G401.6 (cell line): Measurements from ENCODE around the gene HARS1.
"Not testable (repeated sequence)": the region's sequence is repeated elsewhere in the genome, so short reads cannot be mapped to it uniquely, and the experiment has no call there.

Experiments used
- FAIRE-seq: peaks from 2 replicates; lab custom pipeline; 2012; peaks lifted over from hg19 to GRCh38; lab: Jason Lieb, UNC

The HARS1 gene

GRCh38 chr5:140690941-140691924 lies at the start of gene HARS1, which contains the start of gene HARS2:
HARS1 (minus strand) TSS chr5:140691370; CDS start chr5:140691304, 66 bp downstream.
HARS2 (plus strand) TSS chr5:140691455; CDS start chr5:140691649, 194 bp downstream.
- peak; percentile 94 for FAIRE-seq

- no peak for FAIRE-seq
Observed at GRCh38 chr5:140737486-140737885, 46.3 kb upstream of the HARS1 start.

GRCh38 chr5:140734354-140734753 lies 43.2 kb upstream of the HARS1 start:
- FAIRE-seq, result no peak

DNA sequence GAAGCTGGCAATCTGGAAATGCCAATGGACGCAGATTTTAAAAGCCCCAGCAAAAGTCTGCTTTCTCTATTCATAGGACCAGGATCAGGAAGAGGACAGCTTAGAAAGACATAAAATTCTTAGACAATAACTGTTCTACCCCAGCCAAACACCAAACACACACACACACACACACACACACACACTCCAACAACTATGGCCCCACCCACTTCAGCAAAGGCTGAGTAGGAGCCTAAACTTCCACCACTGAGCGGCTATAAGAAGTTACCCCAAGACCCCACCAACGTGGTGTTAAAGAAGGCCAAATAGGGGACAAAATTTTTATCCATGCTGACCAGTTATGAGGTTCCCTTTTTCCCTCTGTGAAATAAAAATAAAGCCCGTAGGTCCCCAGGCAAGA lies 41.9 kb upstream of the HARS1 start:
- FAIRE-seq, result no peak

GRCh38 chr5:140725799-140726471 lies 34.8 kb upstream of the HARS1 start:
- FAIRE-seq, result no peak

DNA sequence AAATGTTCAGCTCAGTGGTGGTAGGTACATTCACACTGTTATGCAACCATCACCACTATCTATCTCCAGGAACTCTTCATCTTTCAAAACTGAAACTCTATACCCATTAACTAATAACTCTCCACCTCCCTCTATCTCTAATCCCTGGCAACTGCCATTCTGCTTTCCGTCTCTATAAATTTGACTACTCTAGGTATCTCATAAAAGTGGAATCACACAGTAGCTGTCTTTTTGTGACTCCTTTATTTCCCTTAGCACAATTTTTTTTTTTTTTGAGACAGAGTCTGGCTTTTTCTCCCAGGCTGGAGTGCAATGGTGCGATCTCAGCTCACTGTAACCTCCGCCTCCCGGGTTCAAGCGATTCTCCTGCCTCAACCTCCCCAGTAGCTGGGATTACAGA lies 30.2 kb upstream of the HARS1 start:
- FAIRE-seq, result not testable (repeated sequence)

DNA sequence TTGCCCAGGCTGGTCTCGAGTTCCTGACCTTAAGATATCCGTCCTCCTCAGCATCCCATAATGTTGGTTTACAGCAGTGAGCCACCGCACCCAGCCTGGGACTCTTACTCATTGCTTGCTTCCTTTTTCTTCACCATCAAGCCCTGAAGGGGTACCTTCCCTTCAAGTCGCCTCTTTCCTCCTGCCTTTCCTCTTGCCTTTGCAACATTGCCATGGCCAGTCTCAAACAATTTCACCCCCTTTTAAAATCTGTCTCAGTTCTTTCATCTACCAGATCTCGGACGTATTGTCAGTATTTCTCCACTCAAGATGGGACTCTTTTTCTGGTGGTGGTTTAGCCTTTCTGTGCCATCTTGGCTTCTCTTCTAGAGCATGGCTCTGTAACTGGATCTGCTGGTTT lies 29.6 kb upstream of the HARS1 start:
- FAIRE-seq, result not testable (repeated sequence)

DNA sequence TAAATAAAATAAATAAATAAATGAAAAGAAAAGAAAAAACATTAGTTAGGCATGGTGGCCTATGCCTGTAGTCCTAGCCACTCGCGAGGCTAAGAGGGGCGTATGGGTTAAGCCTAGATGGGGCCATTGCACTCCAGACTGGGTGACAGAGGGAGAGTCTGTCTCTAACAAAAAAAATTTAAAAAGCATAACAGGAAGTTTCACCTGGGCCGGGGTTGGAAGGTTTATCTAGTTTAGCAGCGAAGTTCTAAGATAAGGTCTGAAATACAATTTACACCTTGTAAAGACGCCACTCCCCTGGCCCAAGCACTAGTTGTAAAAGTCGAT lies 27.1 kb upstream of the HARS1 start:
- FAIRE-seq, result no peak

DNA sequence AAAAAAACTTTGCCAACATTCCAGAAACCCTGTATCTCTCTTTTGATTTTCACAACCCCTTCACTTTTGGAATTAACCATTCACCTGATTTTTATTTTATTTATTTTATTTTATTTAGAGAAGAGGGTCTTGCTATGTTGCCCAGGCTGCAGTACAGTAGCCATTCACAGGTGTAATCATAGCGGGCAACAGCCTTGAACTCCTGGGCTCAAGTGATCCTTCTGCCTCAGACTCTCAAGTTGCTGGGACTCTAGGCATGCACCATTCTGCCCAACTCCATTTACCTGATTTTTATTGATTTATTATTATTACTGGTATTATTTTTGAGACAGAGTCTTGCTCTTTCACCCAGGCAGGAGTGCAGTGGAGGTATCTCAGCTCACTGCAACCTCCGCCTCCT lies 25.1 kb upstream of the HARS1 start:
- not testable (repeated sequence) for FAIRE-seq

DNA sequence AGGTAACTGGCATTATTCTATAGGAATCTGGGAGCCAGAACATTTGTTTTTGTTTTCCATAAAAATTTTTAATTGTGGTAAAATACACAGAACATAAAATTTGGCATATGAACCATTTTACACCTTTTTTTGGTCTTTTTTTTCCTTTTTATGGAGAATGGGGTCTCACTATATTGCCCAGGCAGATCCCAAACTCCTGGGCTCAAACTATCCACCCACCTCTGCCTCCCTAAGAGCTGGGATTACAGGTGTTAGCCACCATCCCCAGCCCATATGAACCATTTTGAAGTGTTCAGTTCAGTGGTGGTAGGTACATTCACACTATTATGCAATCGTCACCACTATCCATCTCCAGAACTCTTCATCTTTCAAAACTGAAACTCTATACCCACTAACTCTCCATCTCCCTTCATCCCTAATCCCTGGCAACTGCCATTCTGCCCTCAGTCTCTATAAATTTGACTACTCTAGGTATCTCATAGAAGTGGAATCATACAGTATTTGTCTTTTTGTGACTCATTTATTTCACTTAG lies 22.5 kb upstream of the HARS1 start:
- no peak for FAIRE-seq

DNA sequence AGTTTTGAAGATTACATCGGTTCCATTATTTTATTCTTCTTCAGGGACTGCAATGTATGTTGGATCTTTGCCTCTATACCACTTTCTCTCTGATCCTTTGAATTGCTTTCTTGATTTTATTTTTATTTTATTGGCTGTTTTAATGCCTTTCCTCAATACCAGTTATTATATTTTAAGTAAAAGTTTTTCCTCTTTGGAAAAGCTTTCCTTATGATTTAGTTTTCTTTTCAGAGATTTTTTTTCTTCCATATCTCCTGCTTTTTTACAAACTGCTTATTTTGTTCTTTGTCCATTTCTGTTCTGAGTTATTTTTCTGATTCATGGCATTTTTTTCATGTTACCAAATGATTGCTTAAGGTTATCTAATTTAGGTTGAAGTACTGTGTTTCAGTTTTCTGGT lies 20.6 kb upstream of the HARS1 start:
- peak; percentile 3 for FAIRE-seq

GRCh38 chr5:140710899-140711552 lies 19.9 kb upstream of the HARS1 start:
- FAIRE-seq, result peak; percentile 93

GRCh38 chr5:140708787-140709186 lies 17.6 kb upstream of the HARS1 start:
- not testable (repeated sequence) for FAIRE-seq

GRCh38 chr5:140707812-140708211 lies 16.6 kb upstream of the HARS1 start:
- no peak for FAIRE-seq

- peak; percentile 99 for FAIRE-seq
Observed at GRCh38 chr5:140700177-140701144, 9.3 kb upstream of the HARS1 start, which contains the start of gene ZMAT2. ZMAT2 (plus strand) TSS chr5:140700447; CDS start chr5:140700461, 14 bp downstream.

DNA sequence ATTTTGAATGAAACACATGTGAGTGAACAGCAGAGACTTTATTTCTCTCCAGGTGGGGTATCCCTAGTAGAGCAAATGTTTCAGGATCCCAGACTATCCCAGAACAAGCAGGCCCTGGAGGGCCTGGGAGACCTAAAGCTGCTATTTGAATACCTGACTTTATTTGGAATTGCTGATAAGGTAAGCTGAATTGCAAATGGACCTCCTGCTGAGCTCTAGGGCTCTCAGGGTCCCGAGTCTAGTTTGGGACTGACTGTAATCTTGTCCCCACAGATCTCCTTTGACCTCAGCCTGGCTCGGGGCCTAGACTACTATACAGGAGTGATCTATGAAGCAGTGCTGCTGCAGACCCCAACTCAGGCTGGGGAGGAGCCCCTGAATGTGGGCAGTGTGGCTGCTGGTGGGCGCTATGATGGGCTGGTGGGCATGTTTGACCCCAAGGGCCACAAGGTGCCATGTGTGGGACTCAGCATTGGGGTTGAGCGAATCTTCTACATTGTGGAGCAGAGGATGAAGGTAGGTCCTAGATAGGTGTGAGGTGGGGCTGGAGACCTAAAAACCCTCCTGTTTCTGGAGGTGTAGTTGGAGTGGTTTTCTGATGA lies 5.8 kb upstream of the HARS1 start:
- FAIRE-seq, result no peak

GRCh38 chr5:140694276-140694675 lies 3.1 kb upstream of the HARS1 start:
- no peak for FAIRE-seq

GRCh38 chr5:140690376-140690932 lies 716 bp downstream of the HARS1 start:
- no peak for FAIRE-seq

GRCh38 chr5:140678993-140679392 lies 12.2 kb downstream of the HARS1 start:
- no peak for FAIRE-seq

DNA sequence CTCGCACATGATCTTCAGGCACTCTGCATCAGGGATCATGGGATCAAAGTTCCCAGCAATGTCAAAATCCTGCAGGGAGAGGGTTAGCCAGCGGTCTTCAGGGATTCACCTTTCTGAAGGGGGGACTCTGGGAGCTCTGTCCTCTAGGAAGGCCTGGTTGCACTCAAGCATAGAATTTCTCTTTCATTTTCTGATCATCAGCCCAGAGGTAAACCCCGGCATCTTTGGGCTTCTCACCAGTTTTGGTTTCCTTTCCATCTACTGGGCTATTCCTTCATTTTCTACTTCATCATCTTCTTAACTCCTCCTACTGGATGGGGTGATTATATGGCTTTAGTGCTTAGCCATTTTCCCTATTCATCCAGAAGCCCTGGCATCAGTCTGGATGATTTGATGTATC lies 13.2 kb downstream of the HARS1 start:
- FAIRE-seq, result no peak
